NCI-H1417 treated with DMSO at 0.1 percent for 48 hours (cell line): Measurements from ENCODE around the gene LBH.

Source experiments
- DNase-seq: peaks from one replicate; lab custom pipeline; 2025; lab: John Stamatoyannopoulos, UW

LBH gene

GRCh38 chr2:30235859-30236535 lies 4.7 kb downstream of the LBH start:
- no peak for DNase-seq

- DNase-seq = no peak
Measured at GRCh38 chr2:30236591-30237238, 5.4 kb downstream of the LBH start.

GRCh38 chr2:30237239-30237965 lies 6.1 kb downstream of the LBH start:
- DNase-seq = no peak

GRCh38 chr2:30237966-30238800 lies 6.8 kb downstream of the LBH start:
- no peak for DNase-seq

GRCh38 chr2:30239308-30239985 lies 8.1 kb downstream of the LBH start:
- DNase-seq = no peak

GRCh38 chr2:30239986-30240752 lies 8.8 kb downstream of the LBH start:
- no peak for DNase-seq

GRCh38 chr2:30243231-30243630 lies 11.9 kb downstream of the LBH start:
- no peak for DNase-seq

GRCh38 chr2:30245364-30245763 lies 14.0 kb downstream of the LBH start:
- no peak for DNase-seq

- no peak for DNase-seq
Measured at GRCh38 chr2:30248791-30249190, 17.5 kb downstream of the LBH start.

- DNase-seq = no peak
Measured at GRCh38 chr2:30249354-30249753, 18.0 kb downstream of the LBH start.

GRCh38 chr2:30250421-30250820 lies 19.1 kb downstream of the LBH start:
- DNase-seq = no peak

- DNase-seq = no peak
Measured at GRCh38 chr2:30252723-30253701, 21.7 kb downstream of the LBH start.

- no peak for DNase-seq
Measured at GRCh38 chr2:30253873-30254684, 22.7 kb downstream of the LBH start.

- DNase-seq = no peak
Measured at GRCh38 chr2:30254685-30255001, 23.3 kb downstream of the LBH start.

- no peak for DNase-seq
Measured at GRCh38 chr2:30255026-30255425, 23.7 kb downstream of the LBH start.

- DNase-seq = no peak
Measured at GRCh38 chr2:30255466-30256408, 24.4 kb downstream of the LBH start.

- no peak for DNase-seq
Measured at GRCh38 chr2:30257266-30258214, 26.2 kb downstream of the LBH start.
